Right atrium auricular region (tissue), 2 donors: Measurements from ENCODE around the gene KCNQ1. TPM values are rescaled to one million over a fixed set of nuclear protein-coding genes. Genes with fewer than 3 reads are reported as not detected.

ENCODE experiments used
- DNase-seq: peaks from one replicate; pipeline ENCODE4 v3.0.0-alpha.2; 2019; ENCODE audit warnings: low spot score
- H3K27ac ChIP-seq, 2 donors: fragments of 200-600 bp; sonication (generic); 1 replicate in 1 of 2; 2 replicates in 1 of 2; pipeline ENCODE4 v1.5.1; 2016 to 2019
- H3K27me3 ChIP-seq, 2 donors: fragments of 200-600 bp; sonication (generic); one replicate each; pipeline versions ENCODE4 v1.5.1 to v1.6.0; 2017 to 2019
- H3K36me3 ChIP-seq: fragments of 200-600 bp; sonication (generic); one replicate; pipeline ENCODE4 v1.5.1; 2016
- H3K4me1 ChIP-seq, 2 donors: fragments of 200-600 bp; sonication (generic); one replicate each; pipeline versions ENCODE4 v1.5.1 to v1.6.0; 2017 to 2019
- H3K4me3 ChIP-seq, 2 donors: fragments of 200-600 bp; sonication (generic); 1 replicate in 1 of 2; 2 replicates in 1 of 2; pipeline ENCODE4 v1.5.1; 2017 to 2019; ENCODE audit warnings: mild to moderate bottlenecking in 1 of 2, moderate library complexity in 1 of 2
- H3K9me3 ChIP-seq, 2 donors: fragments of 200-600 bp; sonication (generic); one replicate each; pipeline ENCODE4 v1.5.1; 2019
- total RNA-seq, 2 donors: library from RNA; depleted of rRNA; stranded (reverse); fragments of >200 nt; gene quantifications; one replicate each; pipeline ENCODE4 v1.1.0, GENCODE V29; 2016
- TF ChIP-seq, protein P1 (sequence below), 2 donors: fragments of 200-600 bp; sonication (generic); IDR thresholded peaks; one replicate each; pipeline ENCODE4 v1.5.1; 2019; ENCODE audit warnings: antibody characterized with exemption in 2 of 2

Gene KCNQ1
- total RNA-seq, 2 donors from 2014 or later: 12.7 to 25.1 TPM

DNA sequence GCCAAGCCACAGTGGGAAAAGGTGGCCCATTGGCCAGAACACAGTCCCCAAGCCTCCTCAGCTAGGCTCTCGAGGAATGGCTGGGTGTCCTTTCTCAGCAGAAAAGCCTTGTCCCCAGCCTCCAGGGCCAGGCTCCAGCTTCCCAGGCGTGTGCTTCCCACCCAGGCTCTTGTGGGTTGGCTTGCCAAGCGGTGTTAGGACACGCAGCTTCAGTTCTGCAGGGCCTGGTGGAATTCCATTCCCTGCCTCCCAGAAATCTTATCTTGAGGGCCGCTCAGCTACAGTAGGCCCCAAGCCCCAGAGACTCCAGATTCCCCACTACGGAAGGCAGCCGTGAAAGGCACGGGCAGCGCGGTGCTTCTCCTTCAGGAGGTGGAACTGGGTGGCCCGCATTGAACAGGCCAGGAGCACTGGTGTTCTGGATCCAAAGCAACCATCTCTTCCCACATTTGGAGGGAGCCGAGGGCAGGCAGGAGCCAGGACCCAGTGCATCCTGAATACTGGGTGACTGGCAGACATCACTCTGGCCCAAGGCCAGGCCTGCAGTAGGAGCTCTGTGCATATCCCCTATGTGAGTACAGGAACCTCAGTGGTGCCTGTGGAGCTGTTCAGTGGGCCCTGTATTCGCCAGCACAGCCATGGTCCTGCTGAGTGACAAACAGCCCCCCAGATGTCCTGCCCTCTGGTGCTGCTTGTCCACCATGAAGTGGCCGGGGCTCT lies 271.7 kb downstream of the KCNQ1 start:
- H3K27ac ChIP-seq: no peak overlapping the region
- H3K36me3 ChIP-seq: no peaks in the 10 kb centered on the region
- DNase-seq: no peak
- peaks cover 0 to 12% of the 10 kb centered on the region in 2 donors for H3K4me1 ChIP-seq
- H3K4me3 ChIP-seq: no peak overlapping the region
- no peaks in the 10 kb centered on the region for H3K9me3 ChIP-seq
- TF ChIP-seq, protein P1, sequence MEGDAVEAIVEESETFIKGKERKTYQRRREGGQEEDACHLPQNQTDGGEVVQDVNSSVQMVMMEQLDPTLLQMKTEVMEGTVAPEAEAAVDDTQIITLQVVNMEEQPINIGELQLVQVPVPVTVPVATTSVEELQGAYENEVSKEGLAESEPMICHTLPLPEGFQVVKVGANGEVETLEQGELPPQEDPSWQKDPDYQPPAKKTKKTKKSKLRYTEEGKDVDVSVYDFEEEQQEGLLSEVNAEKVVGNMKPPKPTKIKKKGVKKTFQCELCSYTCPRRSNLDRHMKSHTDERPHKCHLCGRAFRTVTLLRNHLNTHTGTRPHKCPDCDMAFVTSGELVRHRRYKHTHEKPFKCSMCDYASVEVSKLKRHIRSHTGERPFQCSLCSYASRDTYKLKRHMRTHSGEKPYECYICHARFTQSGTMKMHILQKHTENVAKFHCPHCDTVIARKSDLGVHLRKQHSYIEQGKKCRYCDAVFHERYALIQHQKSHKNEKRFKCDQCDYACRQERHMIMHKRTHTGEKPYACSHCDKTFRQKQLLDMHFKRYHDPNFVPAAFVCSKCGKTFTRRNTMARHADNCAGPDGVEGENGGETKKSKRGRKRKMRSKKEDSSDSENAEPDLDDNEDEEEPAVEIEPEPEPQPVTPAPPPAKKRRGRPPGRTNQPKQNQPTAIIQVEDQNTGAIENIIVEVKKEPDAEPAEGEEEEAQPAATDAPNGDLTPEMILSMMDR (IDR thresholded peaks at IDR 0.05): no peak
- no peaks in the 10 kb centered on the region for H3K27me3 ChIP-seq

DNA sequence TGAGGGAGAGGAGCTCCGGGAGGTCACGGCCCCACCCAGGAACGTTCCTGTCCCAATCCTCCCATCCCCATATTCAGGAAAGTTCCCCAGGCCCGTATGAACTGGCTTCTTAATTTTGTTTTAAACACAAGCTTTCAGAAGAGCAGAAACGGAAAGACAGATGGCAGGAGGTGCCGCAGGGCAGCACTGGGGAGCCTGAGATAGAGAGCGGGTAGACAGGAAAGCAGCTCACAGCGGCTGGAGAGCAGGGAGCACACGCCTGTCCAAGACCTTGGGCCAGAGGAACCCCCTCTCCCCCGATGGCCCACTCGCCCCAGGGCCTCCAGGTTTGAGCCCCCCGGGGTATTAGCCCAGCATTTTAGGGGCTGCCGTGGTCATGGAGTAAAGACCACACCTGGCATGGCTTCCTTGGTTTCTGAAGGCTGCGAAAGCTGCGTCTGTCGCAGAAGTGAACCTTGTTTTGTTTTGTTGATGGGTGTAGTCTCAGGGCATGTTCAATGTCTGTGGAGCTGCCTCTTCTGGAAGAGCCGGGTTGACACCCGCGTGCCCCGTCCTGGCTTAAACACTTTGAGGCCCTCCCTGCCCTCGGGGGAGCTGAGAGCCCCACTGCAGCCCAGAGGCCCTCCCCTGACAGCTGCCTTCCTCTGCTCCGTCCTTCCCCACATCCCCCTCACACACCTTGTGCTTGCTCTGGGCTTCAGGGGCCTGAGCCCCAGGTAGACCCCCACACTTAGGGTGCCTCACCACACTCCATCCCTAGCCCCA lies 272.9 kb downstream of the KCNQ1 start:
- peaks cover 0 to 12% of the 10 kb centered on the region in 2 donors for H3K4me1 ChIP-seq
- H3K27ac ChIP-seq: no peak overlapping the region
- no peak overlapping the region for H3K4me3 ChIP-seq
- no peaks in the 10 kb centered on the region for H3K27me3 ChIP-seq
- no peak for DNase-seq
- H3K36me3 ChIP-seq: no peaks in the 10 kb centered on the region
- TF ChIP-seq, protein P1 (IDR thresholded peaks at IDR 0.05): no peak
- H3K9me3 ChIP-seq: no peaks in the 10 kb centered on the region

DNA sequence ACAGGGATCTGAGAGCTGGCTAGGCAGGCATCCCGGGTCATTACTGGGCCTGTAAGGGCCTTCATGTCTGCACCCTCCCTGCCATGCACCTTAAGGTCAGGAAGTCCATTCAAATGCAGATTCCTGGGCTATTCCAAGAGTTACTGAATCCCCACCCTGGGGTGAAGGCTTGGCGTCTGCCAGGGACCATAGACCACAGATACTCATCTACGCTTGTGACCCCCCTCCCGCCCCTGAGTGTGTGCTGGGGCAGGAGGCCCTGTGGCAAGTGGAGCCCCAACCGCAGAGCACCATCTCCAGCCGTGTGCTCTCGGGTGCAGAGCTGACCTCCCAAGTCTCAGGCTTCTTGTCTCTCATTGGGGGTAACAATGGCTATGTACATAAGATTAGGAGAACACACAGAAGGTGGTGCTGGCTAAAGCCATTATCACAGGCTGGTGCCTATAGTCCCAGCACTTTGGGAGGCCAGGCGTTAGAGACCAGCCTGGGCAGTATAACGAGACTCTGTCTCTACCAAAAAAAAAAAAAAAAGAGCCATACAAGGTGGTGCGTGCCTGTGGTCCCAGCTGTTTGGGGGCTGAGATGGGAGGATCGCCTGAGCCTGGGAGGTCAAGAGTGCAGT lies 274.1 kb downstream of the KCNQ1 start:
- H3K4me1 ChIP-seq: peaks cover 0 to 12% of the 10 kb centered on the region in 2 donors
- H3K4me3 ChIP-seq: no peak overlapping the region
- H3K27ac ChIP-seq: no peak overlapping the region
- DNase-seq: no peak
- no peaks in the 10 kb centered on the region for H3K9me3 ChIP-seq
- TF ChIP-seq, protein P1 (IDR thresholded peaks at IDR 0.05): no peak
- H3K36me3 ChIP-seq: no peaks in the 10 kb centered on the region
- no peaks in the 10 kb centered on the region for H3K27me3 ChIP-seq

DNA sequence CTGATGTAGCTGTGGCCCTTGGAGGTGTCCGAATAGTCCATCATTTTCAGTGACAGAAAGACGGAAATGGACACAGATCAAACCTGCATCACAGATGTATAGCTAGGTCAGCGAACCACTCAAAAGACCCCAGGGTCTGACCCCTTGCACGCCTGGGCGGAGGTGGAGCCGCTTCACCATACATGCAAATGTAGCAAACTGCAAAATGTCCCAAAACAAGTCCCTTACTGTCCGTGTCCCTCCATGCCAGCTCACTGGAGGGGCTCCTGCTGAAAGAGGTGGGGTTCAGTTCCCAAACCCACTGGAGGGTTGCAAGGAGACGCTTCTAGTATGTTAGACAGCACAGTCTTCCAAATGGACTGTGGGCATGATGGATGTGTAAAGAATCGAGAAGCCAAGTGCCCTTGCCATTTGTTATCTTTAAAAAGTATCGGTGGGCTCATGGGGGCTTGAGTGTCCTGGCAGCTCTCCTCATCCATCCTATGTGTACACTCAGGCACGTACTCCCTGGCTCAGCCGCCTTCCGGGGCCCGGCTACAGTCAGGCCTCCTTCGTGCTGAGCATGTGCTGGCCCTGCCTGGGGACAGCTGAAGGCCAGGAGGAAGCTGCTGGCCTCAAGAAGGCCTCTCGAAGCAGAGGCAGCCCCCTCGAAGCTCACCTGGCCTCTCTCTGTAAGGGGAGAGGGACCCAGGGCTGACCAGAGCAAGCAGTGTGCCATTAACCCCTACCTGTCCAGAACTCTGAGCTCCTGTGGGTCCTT lies 275.2 kb downstream of the KCNQ1 start:
- peaks cover 0 to 15% of the 10 kb centered on the region in 2 donors for H3K4me1 ChIP-seq
- H3K36me3 ChIP-seq: no peaks in the 10 kb centered on the region
- TF ChIP-seq, protein P1 (IDR thresholded peaks at IDR 0.05): no peak
- no peak overlapping the region for H3K27ac ChIP-seq
- no peaks in the 10 kb centered on the region for H3K27me3 ChIP-seq
- H3K9me3 ChIP-seq: no peaks in the 10 kb centered on the region
- DNase-seq: no peak
- no peak overlapping the region for H3K4me3 ChIP-seq

DNA sequence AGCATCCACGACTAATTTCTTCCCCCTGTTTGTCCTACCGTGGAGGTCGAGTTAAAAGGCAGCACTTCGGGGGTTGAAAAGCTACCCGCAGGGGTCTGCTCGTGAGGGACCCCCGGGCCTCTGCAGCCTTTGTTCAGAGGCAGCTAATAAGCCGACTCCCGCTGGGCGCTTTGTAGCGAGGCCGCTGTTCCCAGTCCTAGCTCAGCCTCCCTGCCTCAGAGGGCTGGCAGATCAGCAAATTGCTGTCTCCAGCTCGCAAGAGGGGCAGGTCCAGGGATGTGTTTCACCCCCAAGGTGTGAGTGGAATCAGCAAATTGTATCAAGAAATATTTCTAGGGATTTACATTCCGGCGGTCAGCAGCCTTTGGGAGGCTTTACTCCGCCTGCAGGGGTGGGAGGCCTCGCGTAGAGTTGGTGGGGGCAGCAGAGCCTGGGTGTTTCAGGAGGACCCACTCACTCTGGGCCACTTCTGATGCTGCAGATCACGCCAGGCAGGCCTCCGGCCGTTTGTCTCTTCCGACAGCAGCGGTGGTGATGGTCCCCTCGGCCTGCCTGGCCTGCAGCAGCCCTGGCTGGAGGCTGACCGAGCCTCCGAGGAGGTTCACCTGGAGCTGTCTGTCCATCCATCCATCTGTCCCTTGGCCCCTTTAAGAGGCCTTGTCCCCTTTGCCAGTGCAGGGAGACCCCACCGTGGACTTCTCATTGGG lies 276.6 kb downstream of the KCNQ1 start:
- DNase-seq: no peak
- TF ChIP-seq, protein P1 (IDR thresholded peaks at IDR 0.05): no peak
- Histone ChIP-seq H3K4me1 (peaks cover 0 to 13% of the 10 kb centered on the region in 2 donors), H3K9me3 (no peaks in the 10 kb centered on the region), H3K27me3 (no peaks in the 10 kb centered on the region), H3K36me3 (no peaks in the 10 kb centered on the region), H3K4me3 (no peak overlapping the region), H3K27ac (no peak overlapping the region)
